HG02852 (cell line): ENCODE results near the gene EFCC1.
"Not testable (repeated sequence)": the region's sequence is repeated elsewhere in the genome, so short reads cannot be mapped to it uniquely, and the experiment has no call there.

Experiments
- ATAC-seq: cut with Tn5 transposase; IDR thresholded peaks from one replicate; pipeline ENCODE4 v1.9.1; 2021; ENCODE audit warnings: mild to moderate bottlenecking, moderate library complexity; ENCODE audit not compliant: unreplicated experiment

EFCC1 gene

GRCh38 chr3:129051871-129052340, 50.8 kb downstream of the EFCC1 start:
- no peak for ATAC-seq

- no peak for ATAC-seq
Observed at GRCh38 chr3:129052675-129053074, 51.6 kb downstream of the EFCC1 start.

- ATAC-seq = no peak
Observed at GRCh38 chr3:129054605-129055104, 53.6 kb downstream of the EFCC1 start.

GRCh38 chr3:129056451-129057173, 55.5 kb downstream of the EFCC1 start:
- ATAC-seq = no peak

GRCh38 chr3:129057249-129057648, 56.1 kb downstream of the EFCC1 start:
- no peak for ATAC-seq

- ATAC-seq = no peak
Observed at GRCh38 chr3:129058441-129059200, 57.5 kb downstream of the EFCC1 start.

- ATAC-seq = no peak
Observed at GRCh38 chr3:129059311-129059958, 58.3 kb downstream of the EFCC1 start.

GRCh38 chr3:129060276-129061022, 59.3 kb downstream of the EFCC1 start, which contains the start of gene GP9:
TSS of gene GP9 (plus strand) at chr3:129060779. CDS start at chr3:129061740, 961 bp downstream.
- no peak for ATAC-seq

- no peak for ATAC-seq
Observed at GRCh38 chr3:129061023-129061887, 60.2 kb downstream of the EFCC1 start.

- ATAC-seq = no peak
Observed at GRCh38 chr3:129061888-129062834, 61.1 kb downstream of the EFCC1 start.

- no peak for ATAC-seq
Observed at GRCh38 chr3:129063091-129063640, 62.1 kb downstream of the EFCC1 start.

GRCh38 chr3:129063841-129064482, 62.9 kb downstream of the EFCC1 start:
- ATAC-seq = no peak

GRCh38 chr3:129065016-129065719, 64.1 kb downstream of the EFCC1 start:
- no peak for ATAC-seq

- ATAC-seq = no peak
Observed at GRCh38 chr3:129065720-129066073, 64.6 kb downstream of the EFCC1 start.

- ATAC-seq = not testable (repeated sequence)
Observed at GRCh38 chr3:129067719-129068118, 66.6 kb downstream of the EFCC1 start.

- ATAC-seq = no peak
Observed at GRCh38 chr3:129068291-129068886, 67.3 kb downstream of the EFCC1 start.
